ENCODE measurements around the gene CFAP251.
"Not testable (repeated sequence)": the region's sequence is repeated elsewhere in the genome, so short reads cannot be mapped to it uniquely, and the experiment has no call there.

The CFAP251 gene

DNA sequence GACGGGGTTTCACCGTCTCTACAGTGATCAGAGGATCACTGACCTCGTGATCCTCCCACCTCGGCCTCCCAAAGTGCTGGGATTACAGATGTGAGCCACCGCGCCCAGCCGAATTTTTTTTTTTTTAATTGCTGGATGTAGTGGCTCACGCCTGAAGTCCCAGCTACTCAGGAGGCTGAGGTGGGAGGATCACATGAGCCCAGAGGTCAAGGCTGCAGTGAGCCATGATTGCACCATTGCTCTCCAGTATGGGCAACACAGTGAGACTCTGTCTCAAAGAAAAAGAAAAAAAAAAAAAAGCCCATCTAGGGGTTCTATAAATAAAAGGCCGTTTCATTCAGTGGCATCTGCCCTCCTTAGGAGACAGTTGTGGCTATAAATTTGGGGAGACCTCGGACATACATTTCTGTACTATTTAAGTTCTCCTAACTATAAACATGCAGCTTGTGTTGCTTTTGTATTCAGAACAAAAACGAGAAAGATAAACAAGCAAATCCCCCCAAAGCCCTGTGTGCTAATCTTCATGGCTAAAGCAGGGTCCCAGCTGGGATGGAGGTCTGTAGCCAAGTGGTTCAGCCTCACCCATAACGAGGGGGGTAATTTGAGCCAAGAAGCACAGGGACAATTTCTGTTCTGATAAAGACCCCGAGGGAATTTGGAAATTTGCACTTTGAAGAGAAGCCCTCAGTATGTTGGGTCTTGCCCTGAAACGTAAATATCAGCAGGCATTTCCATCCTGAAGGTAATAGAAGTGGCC lies 68.3 kb downstream of the CFAP251 start:
- H3K4me3 ChIP-seq (ENCODE audit: low read length): no peak overlapping the region
- TF ChIP-seq ZNF274 (IDR thresholded peaks at IDR 0.05; ENCODE audit: low read depth, low read length): no peak

DNA sequence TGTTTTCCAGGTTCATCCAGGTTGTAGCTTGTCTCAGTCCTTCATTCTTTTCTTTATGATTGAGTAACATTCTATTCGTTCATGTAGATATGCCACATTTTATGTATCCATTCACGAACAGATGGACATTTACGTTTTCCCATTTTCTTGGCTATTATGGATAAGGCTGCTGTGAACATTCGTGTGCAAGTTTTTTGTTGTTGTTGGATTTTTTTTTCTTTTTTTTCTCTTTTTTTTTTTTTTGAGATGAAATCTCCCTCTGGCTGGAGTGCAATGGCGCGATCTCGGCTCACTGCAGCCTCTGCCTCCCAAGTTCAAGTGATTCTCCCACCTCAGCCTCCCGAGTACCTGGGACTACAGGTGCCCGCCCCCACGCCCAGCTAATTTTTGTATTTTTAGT lies 70.1 kb downstream of the CFAP251 start:
- not testable (repeated sequence) for H3K4me3 ChIP-seq (ENCODE audit: low read length)

DNA sequence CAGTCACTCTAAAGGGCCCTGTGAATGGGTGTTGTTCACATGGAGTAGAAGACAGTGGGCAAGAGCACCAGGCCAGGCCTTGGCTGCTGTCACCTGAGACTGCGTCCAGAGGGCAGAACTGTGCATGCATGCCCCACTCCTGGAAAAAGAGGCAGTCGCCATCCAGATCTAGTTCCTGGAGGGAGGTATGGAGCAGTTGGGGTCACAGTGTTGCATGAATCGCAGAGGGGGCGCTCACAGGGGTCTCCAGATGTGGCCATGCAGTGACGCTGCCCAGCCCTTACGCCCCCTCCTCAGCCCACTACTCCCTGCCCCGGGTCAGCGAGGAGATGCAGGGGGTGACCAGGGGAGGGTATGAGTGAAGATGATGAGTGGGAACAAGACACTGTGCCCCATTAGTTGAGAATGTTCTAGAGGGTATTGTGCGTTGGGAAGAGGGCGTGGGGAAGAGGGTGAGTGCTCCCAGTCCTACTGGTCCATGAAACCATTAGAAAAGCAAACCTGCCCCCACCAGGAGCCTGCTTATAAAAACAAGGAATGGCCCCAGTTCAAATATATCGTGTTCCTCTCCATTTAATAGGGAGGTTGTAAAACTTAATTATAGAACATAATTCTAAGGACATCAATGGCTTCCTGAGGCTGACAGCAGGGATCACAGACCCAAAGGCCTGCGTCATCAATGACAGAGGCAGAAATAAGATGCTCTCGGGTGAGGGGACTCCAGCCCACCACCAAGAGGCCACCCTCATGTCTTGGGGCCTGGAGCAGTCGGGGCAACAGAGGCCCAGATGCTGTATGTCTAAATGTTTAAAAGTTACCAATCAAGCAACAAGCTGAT lies 71.1 kb downstream of the CFAP251 start:
- no peak for TF ChIP-seq ZNF274 (IDR thresholded peaks at IDR 0.05; ENCODE audit: low read depth, low read length)
- H3K4me3 ChIP-seq (ENCODE audit: low read length): no peak overlapping the region

DNA sequence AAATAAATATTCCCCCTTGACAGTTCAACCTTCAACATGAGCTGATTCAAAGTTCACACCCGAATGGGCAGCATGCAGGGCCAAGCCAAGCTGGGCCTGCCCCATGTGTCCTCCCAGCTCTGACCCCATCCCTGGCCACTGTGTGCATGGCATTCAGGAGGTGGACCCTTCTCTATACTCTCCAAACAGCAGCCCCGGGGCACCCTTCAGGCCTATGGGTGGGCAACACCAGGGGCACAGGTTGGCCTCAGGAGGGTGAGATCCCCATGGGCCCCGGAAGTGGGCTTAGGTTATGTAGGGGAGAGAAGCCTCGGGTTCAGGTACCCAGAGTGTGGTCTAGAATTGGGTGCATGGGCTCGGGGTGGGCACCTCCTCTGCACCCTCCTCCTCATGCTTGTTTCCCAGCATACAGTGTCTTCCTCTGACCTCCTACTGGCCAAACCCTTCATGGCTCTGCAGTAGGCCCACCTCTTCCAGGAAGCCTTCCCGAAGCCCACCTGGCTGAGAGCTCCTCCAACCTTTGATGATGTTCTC lies 71.8 kb downstream of the CFAP251 start:
- no peak overlapping the region for H3K4me3 ChIP-seq (ENCODE audit: low read length)
- TF ChIP-seq ZNF274 (IDR thresholded peaks at IDR 0.05; ENCODE audit: low read depth, low read length): no peak

DNA sequence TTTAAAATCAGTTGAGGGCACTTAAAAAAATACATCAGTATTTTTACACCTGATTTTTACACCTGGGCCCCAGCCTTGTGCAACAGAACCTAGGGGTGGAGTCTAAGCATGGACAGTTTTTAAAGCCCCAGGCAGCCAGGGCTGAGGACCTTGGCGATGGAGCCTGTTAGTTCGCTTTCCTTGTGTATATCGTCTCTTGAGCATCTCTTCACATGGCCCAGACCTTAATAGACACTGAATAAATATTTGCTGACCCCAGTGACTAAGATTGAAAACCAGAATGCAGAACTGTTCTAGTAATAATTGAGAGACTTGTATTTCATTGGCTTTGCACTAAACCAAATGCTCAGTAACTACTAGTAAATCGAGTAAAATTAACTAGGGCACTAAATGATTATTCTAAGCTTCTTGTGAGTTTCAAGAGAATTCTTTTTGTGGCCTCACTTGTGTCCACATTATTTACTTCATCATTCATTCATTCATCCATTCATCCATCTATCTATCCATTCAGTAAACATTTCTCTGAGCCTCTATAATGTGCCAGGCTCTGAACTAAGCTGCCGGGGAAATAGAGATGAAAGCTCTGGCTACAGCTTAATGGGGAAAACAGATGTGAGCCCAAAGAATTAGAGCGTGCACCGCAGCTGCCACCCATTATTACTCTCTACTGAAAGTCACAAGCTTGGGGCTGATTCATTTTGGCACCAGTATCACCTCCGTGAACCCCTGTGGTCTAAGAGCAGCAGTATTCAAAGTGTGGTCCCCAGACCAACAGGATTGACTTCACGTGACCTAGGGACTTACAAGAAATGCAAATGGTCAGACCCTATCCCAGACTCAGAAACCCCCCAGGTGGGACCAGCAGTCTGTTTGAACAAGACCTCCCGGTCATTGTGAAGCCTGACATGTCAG lies 72.6 kb downstream of the CFAP251 start:
- no peak overlapping the region; the same call in 1 of the 2 replicates for H3K4me3 ChIP-seq (ENCODE audit: low read length)
- no peak for TF ChIP-seq ZNF274 (IDR thresholded peaks at IDR 0.05; ENCODE audit: low read depth, low read length)

DNA sequence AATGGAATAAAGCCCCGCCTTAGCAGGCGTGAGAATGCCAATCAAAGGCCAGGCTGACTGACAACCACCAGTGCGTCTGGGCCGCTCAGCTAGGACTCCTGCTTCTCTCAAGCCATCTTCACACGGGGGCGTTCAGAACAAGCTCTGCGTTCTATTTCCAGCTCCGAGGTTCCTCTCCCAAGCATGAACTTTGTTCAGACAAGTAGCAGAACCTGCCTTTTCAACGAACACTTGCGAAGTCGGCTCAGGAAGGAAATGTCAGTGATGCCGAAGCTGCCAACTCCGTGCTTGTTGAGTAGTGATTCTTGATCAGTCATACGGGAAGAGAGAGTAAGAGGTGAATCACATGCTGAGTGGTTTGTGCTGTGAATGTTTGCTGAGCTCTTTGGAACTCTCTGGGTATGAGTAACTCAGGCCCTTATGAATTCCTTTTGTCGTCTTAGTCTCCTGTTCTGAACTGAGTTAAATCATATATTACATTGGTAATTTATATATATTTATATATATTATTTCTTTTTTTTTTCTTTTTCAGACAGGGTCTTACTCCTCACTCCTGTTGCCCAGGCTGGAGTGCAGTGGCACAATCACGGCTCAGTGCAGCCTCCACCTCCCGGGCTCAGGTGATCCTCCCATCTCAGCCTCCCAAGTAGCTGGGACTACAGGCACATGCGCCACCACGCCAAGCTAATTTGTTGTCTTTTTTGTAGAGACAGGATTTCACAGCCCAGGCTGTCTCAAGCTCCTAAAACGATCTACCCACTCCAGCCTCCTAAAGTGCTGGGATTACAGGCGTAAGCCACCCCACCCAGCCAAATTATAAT lies 73.9 kb downstream of the CFAP251 start:
- TF ChIP-seq ZNF274 (IDR thresholded peaks at IDR 0.05; ENCODE audit: low read depth, low read length): no peak
- H3K4me3 ChIP-seq (ENCODE audit: low read length): no peak overlapping the region; the same call in 1 of the 2 replicates

DNA sequence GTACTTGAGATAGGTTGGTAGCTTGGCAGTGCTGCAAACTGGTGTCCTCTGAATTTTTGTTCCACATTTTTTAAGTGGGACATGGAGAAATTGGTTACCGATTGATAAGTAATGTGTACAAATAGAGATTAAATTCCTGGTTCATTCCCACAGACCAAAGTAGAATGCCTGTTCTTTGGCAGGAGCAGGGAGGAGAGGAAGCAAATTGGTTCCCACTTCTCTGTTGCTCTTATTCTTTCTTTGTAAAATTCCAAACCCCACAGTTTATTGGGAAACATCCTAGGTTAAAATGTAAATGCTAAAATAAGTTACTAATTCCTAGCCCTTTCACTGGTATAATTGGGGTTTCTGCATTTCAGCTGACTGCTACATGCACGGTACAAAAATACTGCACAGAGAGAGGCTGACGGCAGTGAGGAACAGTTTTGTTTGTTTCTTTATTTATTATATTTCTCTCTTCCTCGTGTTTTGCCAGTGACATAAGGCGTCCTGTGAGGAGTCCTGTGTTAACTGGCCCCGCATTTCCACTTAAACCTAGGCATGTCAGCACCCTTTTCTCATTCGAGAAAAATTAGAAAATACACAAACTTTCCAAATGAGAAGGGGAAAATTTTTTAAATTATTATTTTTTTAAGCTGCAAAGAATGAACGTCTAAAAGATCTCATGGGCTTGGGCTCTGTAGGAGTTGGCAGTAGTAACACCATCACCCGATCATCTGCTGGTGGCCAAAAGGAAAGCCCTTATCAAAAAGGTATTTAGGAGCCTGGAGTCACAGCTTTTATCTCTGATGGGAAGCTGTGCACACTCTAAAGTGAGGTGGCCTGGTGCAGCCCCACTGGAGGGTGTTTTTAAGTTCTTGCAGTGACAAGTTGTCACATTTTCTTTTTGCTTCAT lies 77.9 kb downstream of the CFAP251 start:
- no peak overlapping the region for H3K4me3 ChIP-seq (ENCODE audit: low read length)
- TF ChIP-seq ZNF274 (IDR thresholded peaks at IDR 0.05; ENCODE audit: low read depth, low read length): no peak

DNA sequence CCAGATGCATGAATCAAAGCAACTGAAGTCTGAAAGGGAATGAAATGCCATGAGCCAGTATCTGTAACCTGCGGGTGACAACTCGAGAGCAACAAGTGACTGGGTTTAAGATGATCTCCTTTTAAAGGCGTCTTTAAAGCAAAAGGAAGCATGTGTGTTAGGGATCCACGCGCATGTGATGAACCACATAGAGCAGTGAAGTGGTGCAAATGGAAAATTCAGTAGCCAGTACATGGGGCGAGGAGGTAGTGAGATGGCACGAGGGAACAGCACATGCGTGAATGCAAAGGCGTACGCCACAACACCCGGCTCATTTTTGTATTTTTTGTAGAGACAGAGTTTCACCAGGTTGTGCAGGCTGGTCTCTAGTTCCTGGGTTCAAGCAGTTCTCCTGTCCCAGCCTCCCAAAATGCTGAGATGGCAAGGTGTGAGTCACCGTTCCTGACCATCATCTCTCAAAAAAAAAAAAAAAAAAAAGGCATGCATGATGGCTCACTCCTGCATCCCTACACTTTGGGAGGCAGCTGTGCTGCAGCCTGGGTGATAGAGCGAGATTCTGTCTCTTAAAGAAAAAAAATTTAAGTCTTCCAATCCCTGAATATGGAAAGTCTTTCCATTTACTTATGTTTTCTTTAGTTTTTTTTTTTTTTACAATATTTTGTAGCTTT lies 78.7 kb downstream of the CFAP251 start:
- TF ChIP-seq ZNF274 (IDR thresholded peaks at IDR 0.05; ENCODE audit: low read depth, low read length): no peak

DNA sequence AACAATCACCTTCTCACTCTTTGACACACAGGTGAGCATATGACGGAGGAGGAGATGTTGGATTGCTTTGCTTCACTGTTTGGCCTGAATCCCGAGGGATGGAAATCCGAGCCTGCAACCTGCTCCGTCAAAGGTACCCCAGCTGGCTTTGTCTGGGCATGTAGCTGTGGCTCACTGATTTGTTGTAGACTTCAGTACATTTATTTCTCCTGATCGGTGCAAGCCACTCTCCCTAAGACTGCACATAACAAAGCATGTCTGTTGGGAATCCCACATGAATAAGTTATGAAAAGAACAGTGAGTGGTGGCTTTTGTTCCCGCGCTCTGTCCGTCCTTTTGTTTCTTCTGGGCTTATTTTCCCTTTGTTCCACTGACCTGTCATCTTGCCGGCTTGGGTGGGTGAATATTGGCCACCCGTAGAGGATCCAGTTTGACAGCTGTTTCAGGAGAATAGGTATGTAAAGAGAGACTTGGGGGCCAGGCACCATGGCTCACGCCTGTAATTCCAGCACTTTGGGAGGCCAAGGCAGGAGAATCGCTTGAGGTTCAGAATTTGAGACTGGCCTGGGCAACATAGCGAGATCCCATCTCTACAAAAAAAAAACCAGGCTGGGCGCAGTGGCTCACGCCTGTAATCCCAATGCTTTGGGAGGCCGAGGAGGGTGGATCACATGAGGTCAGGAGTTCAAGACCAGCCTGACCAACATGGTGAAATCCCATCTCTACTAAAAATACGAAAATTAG lies 83.2 kb downstream of the CFAP251 start:
- TF ChIP-seq ZNF274 (IDR thresholded peaks at IDR 0.05; ENCODE audit: low read depth, low read length): no peak
- no peak overlapping the region for H3K4me3 ChIP-seq (ENCODE audit: low read length)

More for the DNA sequence above, 78.7 kb downstream of the CFAP251 start:
- H3K4me3 ChIP-seq (ENCODE audit: low read length): no peak overlapping the region

DNA sequence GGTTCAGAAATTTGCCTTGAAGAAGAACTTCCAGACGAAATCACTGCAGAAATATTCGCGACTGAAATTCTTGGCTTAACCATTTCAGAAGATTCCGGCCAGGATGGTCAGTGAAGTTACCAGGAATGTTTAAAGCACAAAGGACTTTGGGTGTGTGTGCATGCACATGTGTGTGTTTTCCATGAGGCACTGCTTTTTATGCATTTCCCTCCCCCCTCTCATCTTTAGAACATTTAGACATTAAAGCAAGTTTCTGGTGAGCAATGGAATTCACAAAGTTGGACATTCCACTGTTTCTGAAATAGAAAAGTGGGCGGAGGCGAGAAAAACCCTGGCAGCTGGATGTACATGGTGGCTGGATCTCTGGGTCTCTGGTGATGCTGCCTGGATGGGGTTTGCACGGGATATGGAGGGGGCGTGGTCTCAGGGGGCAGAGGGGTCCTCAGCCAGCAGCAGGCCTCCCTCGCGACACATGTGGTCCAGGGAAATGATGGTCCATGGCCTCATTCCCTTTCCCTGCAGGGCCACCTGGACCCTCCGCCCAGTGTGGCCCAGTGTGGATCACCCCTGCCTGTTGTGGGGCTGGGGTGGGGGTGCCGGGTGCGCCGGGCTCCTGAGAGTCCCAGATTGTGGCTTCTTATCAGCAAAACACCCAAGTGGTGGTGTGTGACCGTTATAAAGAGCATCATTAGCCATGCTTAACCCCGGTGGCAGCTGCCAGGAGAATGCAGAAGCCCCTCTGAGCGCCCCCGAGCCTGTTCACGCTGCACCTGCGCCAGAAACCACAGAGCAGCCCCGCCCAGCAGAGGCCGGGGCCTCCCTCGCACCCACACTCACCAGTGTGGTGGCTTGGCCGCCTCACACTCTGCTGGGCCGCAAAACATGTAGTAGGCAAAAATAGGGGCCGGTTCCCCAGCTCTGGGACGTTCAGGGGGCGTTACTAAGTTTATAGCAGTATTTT lies 85.5 kb downstream of the CFAP251 start:
- no peak for TF ChIP-seq ZNF274 (IDR thresholded peaks at IDR 0.05; ENCODE audit: low read depth, low read length)
- H3K4me3 ChIP-seq (ENCODE audit: low read length): no peak overlapping the region
